SK-N-SH treated with all-trans-retinoic acid at 6 μM for 48 hours (cell line): Measurements from ENCODE around the gene ADSS2.

ENCODE experiments used
- ATAC-seq: fragments of 200-7000 bp; cut with Tn5 transposase; 3 replicates; pipeline ENCODE4 v1.9.1; 2020; ENCODE audit warnings: mild to moderate bottlenecking, moderate library complexity
- BACH2 ChIP-seq: fragments of 250-450 bp; sonication (Bioruptor Pico); IDR thresholded peaks from 2 replicates; pipeline ENCODE4 v1.9.0; 2021; ENCODE audit warnings: mild to moderate bottlenecking, borderline replicate concordance
- CREB5 ChIP-seq: fragments of 250-450 bp; sonication (Bioruptor Pico); IDR thresholded peaks from 2 replicates; pipeline ENCODE4 v1.5.1; 2020; ENCODE audit warnings: low read depth, mild to moderate bottlenecking, moderate library complexity
- CSDC2 ChIP-seq: fragments of 250-450 bp; sonication (Bioruptor Pico); IDR thresholded peaks from 2 replicates; pipeline ENCODE4 v1.5.0; 2020; ENCODE audit warnings: mild to moderate bottlenecking, moderate library complexity
- CSRNP3 ChIP-seq: fragments of 250-450 bp; sonication (Bioruptor Pico); IDR thresholded peaks from 2 replicates; pipeline ENCODE4 v1.5.1; 2021; ENCODE audit warnings: mild to moderate bottlenecking, moderate library complexity
- ESRRG ChIP-seq: fragments of 250-450 bp; sonication (Bioruptor Pico); IDR thresholded peaks from 2 replicates; pipeline ENCODE4 v1.6.1; 2021; ENCODE audit warnings: mild to moderate bottlenecking
- GLIS3 ChIP-seq: fragments of 250-450 bp; sonication (Bioruptor Pico); IDR thresholded peaks from 2 replicates; pipeline ENCODE4 v1.5.0; 2020; ENCODE audit warnings: mild to moderate bottlenecking, moderate library complexity
- ISL1 ChIP-seq: fragments of 250-450 bp; sonication (Bioruptor Pico); IDR thresholded peaks from 2 replicates; pipeline ENCODE4 v2.1.2; 2022; ENCODE audit warnings: mild to moderate bottlenecking, moderate library complexity
- POU6F1 ChIP-seq: fragments of 250-450 bp; sonication (Bioruptor Pico); IDR thresholded peaks from 2 replicates; pipeline ENCODE4 v1.8.0; 2021; ENCODE audit warnings: low read depth, mild to moderate bottlenecking, moderate library complexity, borderline replicate concordance
- RARB ChIP-seq: fragments of 250-450 bp; sonication (Bioruptor Pico); IDR thresholded peaks from 2 replicates; pipeline ENCODE4 v1.8.0; 2021; ENCODE audit warnings: mild to moderate bottlenecking, moderate library complexity
- SNAI2 ChIP-seq: fragments of 250-450 bp; sonication (Bioruptor Pico); IDR thresholded peaks from 2 replicates; pipeline ENCODE4 v1.5.0; 2020; ENCODE audit warnings: mild to moderate bottlenecking, moderate library complexity
- TCF4 ChIP-seq: fragments of 250-450 bp; sonication (Bioruptor Pico); IDR thresholded peaks from 2 replicates; pipeline ENCODE4 v1.8.0; 2021; ENCODE audit warnings: mild to moderate bottlenecking, moderate library complexity, borderline replicate concordance
- TOX ChIP-seq: fragments of 250-450 bp; sonication (Bioruptor Pico); IDR thresholded peaks from 2 replicates; pipeline ENCODE4 v1.8.0; 2021; ENCODE audit warnings: mild to moderate bottlenecking, moderate library complexity, borderline replicate concordance
- ZC3H10 ChIP-seq: fragments of 250-450 bp; sonication (Bioruptor Pico); IDR thresholded peaks from 2 replicates; pipeline ENCODE4 v1.5.1; 2021; ENCODE audit warnings: mild to moderate bottlenecking, moderate library complexity
- ZFP3 ChIP-seq: fragments of 250-450 bp; sonication (Bioruptor Pico); IDR thresholded peaks from 2 replicates; pipeline ENCODE4 v1.5.0; 2020; ENCODE audit warnings: mild to moderate bottlenecking, moderate library complexity
- ZFP30 ChIP-seq: fragments of 450-650 bp; formaldehyde crosslinking; IDR thresholded peaks from 2 replicates; pipeline ENCODE4 v1.5.0; 2022; ENCODE audit warnings: mild to moderate bottlenecking, moderate library complexity
- ZNF70 ChIP-seq: fragments of 450-650 bp; formaldehyde crosslinking; IDR thresholded peaks from 2 replicates; pipeline ENCODE4 v1.5.0; 2020; ENCODE audit warnings: mild to moderate bottlenecking, moderate library complexity
- ZNF8 ChIP-seq: fragments of 450-650 bp; formaldehyde crosslinking; IDR thresholded peaks from 2 replicates; pipeline ENCODE4 v1.5.0; 2020; ENCODE audit warnings: mild to moderate bottlenecking, moderate library complexity
- TF ChIP-seq, protein P1 (sequence below): fragments of 250-450 bp; sonication (Bioruptor Pico); IDR thresholded peaks from 2 replicates; pipeline ENCODE4 v1.8.0; 2020; ENCODE audit warnings: mild to moderate bottlenecking, moderate library complexity, borderline replicate concordance
- TF ChIP-seq, protein P2 (sequence below): fragments of 250-450 bp; sonication (Bioruptor Pico); IDR thresholded peaks from 2 replicates; pipeline ENCODE4 v1.5.0; 2020; ENCODE audit warnings: mild to moderate bottlenecking, moderate library complexity

Gene ADSS2

GRCh38 chr1:244413736-244414135 is 38.0 kb downstream of the ADSS2 start:
- no peak for TF ChIP-seq CSRNP3 (CRISPR knock-in tag)
- no peak for TF ChIP-seq ESRRG
- no peak for TF ChIP-seq CREB5
- TF ChIP-seq RARB (CRISPR knock-in tag): no peak
- TF ChIP-seq, protein P1, sequence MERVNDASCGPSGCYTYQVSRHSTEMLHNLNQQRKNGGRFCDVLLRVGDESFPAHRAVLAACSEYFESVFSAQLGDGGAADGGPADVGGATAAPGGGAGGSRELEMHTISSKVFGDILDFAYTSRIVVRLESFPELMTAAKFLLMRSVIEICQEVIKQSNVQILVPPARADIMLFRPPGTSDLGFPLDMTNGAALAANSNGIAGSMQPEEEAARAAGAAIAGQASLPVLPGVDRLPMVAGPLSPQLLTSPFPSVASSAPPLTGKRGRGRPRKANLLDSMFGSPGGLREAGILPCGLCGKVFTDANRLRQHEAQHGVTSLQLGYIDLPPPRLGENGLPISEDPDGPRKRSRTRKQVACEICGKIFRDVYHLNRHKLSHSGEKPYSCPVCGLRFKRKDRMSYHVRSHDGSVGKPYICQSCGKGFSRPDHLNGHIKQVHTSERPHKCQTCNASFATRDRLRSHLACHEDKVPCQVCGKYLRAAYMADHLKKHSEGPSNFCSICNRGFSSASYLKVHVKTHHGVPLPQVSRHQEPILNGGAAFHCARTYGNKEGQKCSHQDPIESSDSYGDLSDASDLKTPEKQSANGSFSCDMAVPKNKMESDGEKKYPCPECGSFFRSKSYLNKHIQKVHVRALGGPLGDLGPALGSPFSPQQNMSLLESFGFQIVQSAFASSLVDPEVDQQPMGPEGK (CRISPR knock-in tag): no peak
- TF ChIP-seq BACH2 (CRISPR knock-in tag): no peak
- TF ChIP-seq, protein P2, sequence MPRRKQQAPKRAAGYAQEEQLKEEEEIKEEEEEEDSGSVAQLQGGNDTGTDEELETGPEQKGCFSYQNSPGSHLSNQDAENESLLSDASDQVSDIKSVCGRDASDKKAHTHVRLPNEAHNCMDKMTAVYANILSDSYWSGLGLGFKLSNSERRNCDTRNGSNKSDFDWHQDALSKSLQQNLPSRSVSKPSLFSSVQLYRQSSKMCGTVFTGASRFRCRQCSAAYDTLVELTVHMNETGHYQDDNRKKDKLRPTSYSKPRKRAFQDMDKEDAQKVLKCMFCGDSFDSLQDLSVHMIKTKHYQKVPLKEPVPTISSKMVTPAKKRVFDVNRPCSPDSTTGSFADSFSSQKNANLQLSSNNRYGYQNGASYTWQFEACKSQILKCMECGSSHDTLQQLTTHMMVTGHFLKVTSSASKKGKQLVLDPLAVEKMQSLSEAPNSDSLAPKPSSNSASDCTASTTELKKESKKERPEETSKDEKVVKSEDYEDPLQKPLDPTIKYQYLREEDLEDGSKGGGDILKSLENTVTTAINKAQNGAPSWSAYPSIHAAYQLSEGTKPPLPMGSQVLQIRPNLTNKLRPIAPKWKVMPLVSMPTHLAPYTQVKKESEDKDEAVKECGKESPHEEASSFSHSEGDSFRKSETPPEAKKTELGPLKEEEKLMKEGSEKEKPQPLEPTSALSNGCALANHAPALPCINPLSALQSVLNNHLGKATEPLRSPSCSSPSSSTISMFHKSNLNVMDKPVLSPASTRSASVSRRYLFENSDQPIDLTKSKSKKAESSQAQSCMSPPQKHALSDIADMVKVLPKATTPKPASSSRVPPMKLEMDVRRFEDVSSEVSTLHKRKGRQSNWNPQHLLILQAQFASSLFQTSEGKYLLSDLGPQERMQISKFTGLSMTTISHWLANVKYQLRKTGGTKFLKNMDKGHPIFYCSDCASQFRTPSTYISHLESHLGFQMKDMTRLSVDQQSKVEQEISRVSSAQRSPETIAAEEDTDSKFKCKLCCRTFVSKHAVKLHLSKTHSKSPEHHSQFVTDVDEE (CRISPR knock-in tag): no peak
- no peak for TF ChIP-seq GLIS3
- TF ChIP-seq ZNF70 (CRISPR knock-in tag): no peak
- TF ChIP-seq CSDC2 (CRISPR knock-in tag): no peak
- no peak for TF ChIP-seq ZC3H10 (CRISPR knock-in tag)
- no peak for TF ChIP-seq SNAI2 (CRISPR knock-in tag)
- no peak for TF ChIP-seq POU6F1
- TF ChIP-seq ZFP3 (CRISPR knock-in tag): no peak
- no peak for TF ChIP-seq ISL1 (CRISPR knock-in tag)
- no peak for TF ChIP-seq TCF4 (CRISPR knock-in tag)
- no peak for ATAC-seq

- ATAC-seq: no peak
- TF ChIP-seq ISL1 (CRISPR knock-in tag) (no peak), TCF4 (CRISPR knock-in tag) (no peak), GLIS3 (no peak), TOX (CRISPR knock-in tag) (no peak)
- TF ChIP-seq, protein P2 (CRISPR knock-in tag): no peak
These were observed 39.5 kb downstream of the ADSS2 start for GRCh38 chr1:244412176-244412575.

DNA sequence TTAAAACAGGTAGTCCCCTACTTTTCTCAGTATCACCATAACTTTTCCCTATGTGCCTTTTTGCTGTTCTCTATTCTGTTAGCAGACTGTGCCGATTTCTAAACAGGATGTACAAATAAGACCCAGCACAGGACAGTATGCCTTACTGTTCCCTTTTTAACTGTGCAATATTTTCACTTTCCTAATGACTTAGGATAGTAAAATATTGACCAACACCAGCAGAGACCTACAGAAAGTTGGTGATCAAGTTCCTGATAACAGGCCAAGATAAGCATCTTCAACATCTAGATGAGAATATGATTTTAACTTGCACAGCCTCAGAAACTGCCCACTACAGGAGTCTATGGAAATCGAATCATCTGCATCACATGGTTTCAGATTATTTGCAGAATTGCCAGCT is 42.0 kb downstream of the ADSS2 start:
- no peak for TF ChIP-seq ESRRG
- TF ChIP-seq ZFP3 (CRISPR knock-in tag): no peak
- TF ChIP-seq TCF4 (CRISPR knock-in tag): no peak
- TF ChIP-seq ZNF70 (CRISPR knock-in tag): no peak
- TF ChIP-seq, protein P2 (CRISPR knock-in tag): no peak
- TF ChIP-seq ZFP30 (CRISPR knock-in tag): no peak
- TF ChIP-seq ZNF8 (CRISPR knock-in tag): no peak
- TF ChIP-seq RARB (CRISPR knock-in tag): no peak
- TF ChIP-seq, protein P1 (CRISPR knock-in tag): no peak
- no peak for ATAC-seq
